ENCODE results near the gene PSMA5.

The PSMA5 gene

DNA sequence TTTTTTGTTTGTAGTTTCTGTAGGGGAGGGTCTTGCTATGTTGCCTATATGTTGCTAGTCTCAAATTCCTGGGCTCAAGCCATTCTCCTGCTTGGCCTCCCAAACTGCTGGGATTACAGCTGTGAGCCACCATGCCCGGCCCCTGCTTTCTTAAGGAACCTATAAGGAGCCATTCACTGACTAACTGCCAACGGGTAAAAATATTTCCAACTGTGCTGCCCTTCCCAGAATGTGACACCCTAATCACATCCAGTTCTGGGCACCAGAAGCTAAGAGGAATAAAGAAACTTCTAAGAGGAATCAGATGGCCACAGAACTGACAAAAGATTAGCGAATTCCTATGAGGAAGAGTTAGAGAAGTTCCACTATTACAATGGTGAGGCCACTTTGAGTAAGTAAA, 46.5 kb upstream of the PSMA5 start:
- Histone ChIP-seq H3K18ac (ENCODE audit: low read length) (no peak overlapping the region), H4K91ac (ENCODE audit: low read depth, low read length, poor library complexity) (no peak overlapping the region), H2BK12ac (ENCODE audit: low read length) (no peak overlapping the region), H3K36me3 (replicated peaks in 1 of 2; ENCODE audit: control insufficient read depth in 2 of 2, insufficient read depth in 2 of 2, low read length in 2 of 2) (no peaks in the 10 kb centered on the region), H3K79me1 (ENCODE audit: low read depth, low read length) (no peaks in the 10 kb centered on the region), H3K9ac (ENCODE audit: low read depth, low read length, poor library complexity) (no peak overlapping the region), H3K4ac (ENCODE audit: low read length) (no peak overlapping the region), H3K14ac (ENCODE audit: low read length) (no peak overlapping the region), H2BK15ac (ENCODE audit: low read length) (no peak overlapping the region), H3K27me3 (ENCODE audit: control insufficient read depth in 3 of 3, insufficient read depth in 3 of 3, low read depth in 1 of 3, low read length in 3 of 3) (peaks cover 0 to 88% (median 20%) of the 10 kb centered on the region in 3 experiments), H2AFZ (ENCODE audit: low read length) (no peak overlapping the region), H2BK120ac (ENCODE audit: low read depth, low read length) (no peak overlapping the region), H2BK5ac (ENCODE audit: low read length) (no peak overlapping the region), H3K4me1 (ENCODE audit: control insufficient read depth in 2 of 2, insufficient read depth in 1 of 2, low read depth in 1 of 2, low read length in 2 of 2) (peaks cover 0 to 2% of the 10 kb centered on the region in 2 donors), H3K23ac (ENCODE audit: low read depth, low read length, poor library complexity) (no peak overlapping the region), H3K27ac (replicated peaks; ENCODE audit: low read length) (no peak overlapping the region), H3K4me2 (ENCODE audit: insufficient read depth, low read length, poor library complexity, severe bottlenecking) (no peak overlapping the region), H3K9me3 (replicated peaks in 1 of 2; ENCODE audit: control insufficient read depth in 2 of 2, insufficient read depth in 1 of 2, low read depth in 1 of 2, low read length in 2 of 2) (no peaks in the 10 kb centered on the region), H3K4me3 (ENCODE audit: low read length in 2 of 2) (no peak overlapping the region), H2AK5ac (ENCODE audit: low read depth, low read length) (no peak overlapping the region), H4K8ac (ENCODE audit: low read depth, low read length) (no peak overlapping the region)
- no peak for DNase-seq (ENCODE audit: low spot score)
- WGBS, 2 donors (ENCODE audit: extremely low coverage in 2 of 2, insufficient read length in 2 of 2, insufficient replicate concordance in 1 of 2): no CpG with 5 or more reads among the region's 3 CpGs

GRCh38 chr1:109470245-109470644, 44.0 kb upstream of the PSMA5 start:
- Histone ChIP-seq H3K9ac (ENCODE audit: low read depth, low read length, poor library complexity) (no peak overlapping the region), H3K9me3 (replicated peaks in 1 of 2; ENCODE audit: control insufficient read depth in 2 of 2, insufficient read depth in 1 of 2, low read depth in 1 of 2, low read length in 2 of 2) (no peaks in the 10 kb centered on the region), H2AFZ (ENCODE audit: low read length) (no peak overlapping the region), H3K14ac (ENCODE audit: low read length) (no peak overlapping the region), H2BK12ac (ENCODE audit: low read length) (no peak overlapping the region), H2AK5ac (ENCODE audit: low read depth, low read length) (no peak overlapping the region), H3K27me3 (ENCODE audit: control insufficient read depth in 3 of 3, insufficient read depth in 3 of 3, low read depth in 1 of 3, low read length in 3 of 3) (peaks cover 15 to 89% (median 43%) of the 10 kb centered on the region in 3 experiments), H2BK120ac (ENCODE audit: low read depth, low read length) (no peak overlapping the region), H3K4me3 (ENCODE audit: low read length in 2 of 2) (no peak overlapping the region), H4K8ac (ENCODE audit: low read depth, low read length) (no peak overlapping the region), H3K4me1 (ENCODE audit: control insufficient read depth in 2 of 2, insufficient read depth in 1 of 2, low read depth in 1 of 2, low read length in 2 of 2) (peaks cover 2 to 3% of the 10 kb centered on the region in 2 donors), H3K4me2 (ENCODE audit: insufficient read depth, low read length, poor library complexity, severe bottlenecking) (no peak overlapping the region), H3K36me3 (replicated peaks in 1 of 2; ENCODE audit: control insufficient read depth in 2 of 2, insufficient read depth in 2 of 2, low read length in 2 of 2) (no peaks in the 10 kb centered on the region), H4K91ac (ENCODE audit: low read depth, low read length, poor library complexity) (no peak overlapping the region), H2BK15ac (ENCODE audit: low read length) (no peak overlapping the region), H2BK5ac (ENCODE audit: low read length) (no peak overlapping the region), H3K18ac (ENCODE audit: low read length) (no peak overlapping the region), H3K79me1 (ENCODE audit: low read depth, low read length) (no peaks in the 10 kb centered on the region), H3K23ac (ENCODE audit: low read depth, low read length, poor library complexity) (no peak overlapping the region), H3K27ac (replicated peaks; ENCODE audit: low read length) (no peak overlapping the region), H3K4ac (ENCODE audit: low read length) (no peak overlapping the region)
- WGBS, 2 donors (ENCODE audit: extremely low coverage in 2 of 2, insufficient read length in 2 of 2, insufficient replicate concordance in 1 of 2): no CpG with 5 or more reads among the region's 6 CpGs
- DNase-seq (ENCODE audit: low spot score): no peak

DNA sequence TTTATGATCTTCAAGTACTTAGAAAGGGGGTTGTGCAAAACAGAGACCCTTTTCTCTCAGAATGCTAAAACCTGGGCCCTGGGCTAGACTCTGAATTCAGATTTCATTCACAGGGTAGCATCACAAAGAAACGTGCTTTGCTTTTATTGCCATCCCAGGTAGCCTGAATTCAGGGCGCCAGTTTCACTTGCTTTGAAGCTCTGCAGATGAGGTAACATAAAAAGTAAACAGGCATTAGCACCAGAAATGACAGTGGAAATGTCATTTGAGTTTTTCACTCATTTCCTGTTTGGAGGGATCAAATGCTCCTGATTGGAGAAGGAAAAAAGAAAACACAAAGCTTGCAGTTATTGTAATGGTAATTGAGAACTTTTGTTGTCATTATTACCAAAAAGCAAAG, 42.7 kb upstream of the PSMA5 start:
- H3K23ac ChIP-seq (ENCODE audit: low read depth, low read length, poor library complexity): no peak overlapping the region
- H3K4me2 ChIP-seq (ENCODE audit: insufficient read depth, low read length, poor library complexity, severe bottlenecking): no peak overlapping the region
- no peak overlapping the region for H2BK12ac ChIP-seq (ENCODE audit: low read length)
- no peak overlapping the region for H2BK120ac ChIP-seq (ENCODE audit: low read depth, low read length)
- H2AK5ac ChIP-seq (ENCODE audit: low read depth, low read length): no peak overlapping the region
- H3K4me1 ChIP-seq (ENCODE audit: control insufficient read depth in 2 of 2, insufficient read depth in 1 of 2, low read depth in 1 of 2, low read length in 2 of 2): peaks cover 2 to 3% of the 10 kb centered on the region in 2 donors
- peaks cover 15 to 92% (median 48%) of the 10 kb centered on the region in 3 experiments for H3K27me3 ChIP-seq (ENCODE audit: control insufficient read depth in 3 of 3, insufficient read depth in 3 of 3, low read depth in 1 of 3, low read length in 3 of 3)
- no peak for DNase-seq (ENCODE audit: low spot score)
- H3K36me3 ChIP-seq (replicated peaks in 1 of 2; ENCODE audit: control insufficient read depth in 2 of 2, insufficient read depth in 2 of 2, low read length in 2 of 2): no peaks in the 10 kb centered on the region
- H2BK15ac ChIP-seq (ENCODE audit: low read length): no peak overlapping the region
- H3K18ac ChIP-seq (ENCODE audit: low read length): no peak overlapping the region
- H3K9me3 ChIP-seq (replicated peaks in 1 of 2; ENCODE audit: control insufficient read depth in 2 of 2, insufficient read depth in 1 of 2, low read depth in 1 of 2, low read length in 2 of 2): no peaks in the 10 kb centered on the region
- no peak overlapping the region for H2BK5ac ChIP-seq (ENCODE audit: low read length)
- H4K8ac ChIP-seq (ENCODE audit: low read depth, low read length): no peak overlapping the region
- H3K14ac ChIP-seq (ENCODE audit: low read length): no peak overlapping the region
- no peaks in the 10 kb centered on the region for H3K79me1 ChIP-seq (ENCODE audit: low read depth, low read length)
- no peak overlapping the region for H3K4ac ChIP-seq (ENCODE audit: low read length)
- H3K4me3 ChIP-seq (ENCODE audit: low read length in 2 of 2): no peak overlapping the region
- WGBS, 2 donors (ENCODE audit: extremely low coverage in 2 of 2, insufficient read length in 2 of 2, insufficient replicate concordance in 1 of 2): no CpG with 5 or more reads among the region's 2 CpGs
- no peak overlapping the region for H2AFZ ChIP-seq (ENCODE audit: low read length)
- H3K27ac ChIP-seq (replicated peaks; ENCODE audit: low read length): no peak overlapping the region
- no peak overlapping the region for H4K91ac ChIP-seq (ENCODE audit: low read depth, low read length, poor library complexity)
- H3K9ac ChIP-seq (ENCODE audit: low read depth, low read length, poor library complexity): no peak overlapping the region

GRCh38 chr1:109468061-109468460, 41.8 kb upstream of the PSMA5 start:
- H2BK15ac ChIP-seq (ENCODE audit: low read length): no peak overlapping the region
- H2BK5ac ChIP-seq (ENCODE audit: low read length): no peak overlapping the region
- no peak overlapping the region for H3K4me2 ChIP-seq (ENCODE audit: insufficient read depth, low read length, poor library complexity, severe bottlenecking)
- H3K18ac ChIP-seq (ENCODE audit: low read length): no peak overlapping the region
- no peak overlapping the region for H2BK120ac ChIP-seq (ENCODE audit: low read depth, low read length)
- H3K27ac ChIP-seq (replicated peaks; ENCODE audit: low read length): no peak overlapping the region
- H2AK5ac ChIP-seq (ENCODE audit: low read depth, low read length): no peak overlapping the region
- H3K4ac ChIP-seq (ENCODE audit: low read length): no peak overlapping the region
- H3K36me3 ChIP-seq (replicated peaks in 1 of 2; ENCODE audit: control insufficient read depth in 2 of 2, insufficient read depth in 2 of 2, low read length in 2 of 2): no peaks in the 10 kb centered on the region
- H3K27me3 ChIP-seq (ENCODE audit: control insufficient read depth in 3 of 3, insufficient read depth in 3 of 3, low read depth in 1 of 3, low read length in 3 of 3): peaks cover 15 to 93% (median 51%) of the 10 kb centered on the region in 3 experiments
- no peak overlapping the region for H4K8ac ChIP-seq (ENCODE audit: low read depth, low read length)
- H2AFZ ChIP-seq (ENCODE audit: low read length): no peak overlapping the region
- H3K4me1 ChIP-seq (ENCODE audit: control insufficient read depth in 2 of 2, insufficient read depth in 1 of 2, low read depth in 1 of 2, low read length in 2 of 2): peaks cover 2 to 3% of the 10 kb centered on the region in 2 donors
- no peak overlapping the region for H3K4me3 ChIP-seq (ENCODE audit: low read length in 2 of 2)
- H3K23ac ChIP-seq (ENCODE audit: low read depth, low read length, poor library complexity): no peak overlapping the region
- no peak for DNase-seq (ENCODE audit: low spot score)
- no peak overlapping the region for H3K9ac ChIP-seq (ENCODE audit: low read depth, low read length, poor library complexity)
- no peak overlapping the region for H4K91ac ChIP-seq (ENCODE audit: low read depth, low read length, poor library complexity)
- H2BK12ac ChIP-seq (ENCODE audit: low read length): no peak overlapping the region
- no peaks in the 10 kb centered on the region for H3K79me1 ChIP-seq (ENCODE audit: low read depth, low read length)
- no peaks in the 10 kb centered on the region for H3K9me3 ChIP-seq (replicated peaks in 1 of 2; ENCODE audit: control insufficient read depth in 2 of 2, insufficient read depth in 1 of 2, low read depth in 1 of 2, low read length in 2 of 2)
- no CpG with 5 or more reads among the region's 1 CpG for WGBS, 2 donors (ENCODE audit: extremely low coverage in 2 of 2, insufficient read length in 2 of 2, insufficient replicate concordance in 1 of 2)
- H3K14ac ChIP-seq (ENCODE audit: low read length): no peak overlapping the region

Data from neuronal stem cell (in vitro differentiated cells).